GM18499 (cell line): ENCODE measurements around the gene COPA.
A peak's percentile ranks its signal among the peaks of the same experiment; 100 is the strongest.

ENCODE experiments used
- ATAC-seq: cut with Tn5 transposase; IDR thresholded peaks from one replicate; pipeline ENCODE4 v1.9.1; 2021; ENCODE audit warnings: moderate number of reproducible peaks; ENCODE audit not compliant: insufficient read depth, unreplicated experiment

The COPA gene

GRCh38 chr1:160284220-160284781 is 58.7 kb downstream of the COPA start:
- no peak for ATAC-seq

GRCh38 chr1:160282807-160283206 is 60.2 kb downstream of the COPA start:
- no peak for ATAC-seq

DNA sequence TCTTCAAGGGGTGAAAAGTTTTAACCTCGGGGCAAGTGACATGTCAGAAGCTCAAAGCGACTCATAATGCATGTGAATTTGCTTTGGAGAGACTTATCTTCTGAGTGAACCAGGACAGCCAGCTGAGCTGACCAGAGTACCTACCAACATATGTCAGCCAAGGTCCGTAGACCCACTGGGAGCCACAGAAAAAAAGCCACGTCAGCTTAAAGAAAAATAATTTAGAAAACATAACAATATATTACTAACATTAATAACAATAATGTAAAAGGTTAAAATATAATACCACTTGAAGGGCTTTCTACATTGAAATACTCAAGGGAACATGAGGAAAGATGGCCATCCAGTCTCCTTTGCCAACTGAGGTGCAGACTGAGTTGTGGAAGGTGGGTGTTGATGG is 65.1 kb downstream of the COPA start:
- no peak for ATAC-seq

GRCh38 chr1:160277330-160277729 is 65.7 kb downstream of the COPA start:
- no peak for ATAC-seq

GRCh38 chr1:160271025-160271424 is 72.0 kb downstream of the COPA start:
- no peak for ATAC-seq

DNA sequence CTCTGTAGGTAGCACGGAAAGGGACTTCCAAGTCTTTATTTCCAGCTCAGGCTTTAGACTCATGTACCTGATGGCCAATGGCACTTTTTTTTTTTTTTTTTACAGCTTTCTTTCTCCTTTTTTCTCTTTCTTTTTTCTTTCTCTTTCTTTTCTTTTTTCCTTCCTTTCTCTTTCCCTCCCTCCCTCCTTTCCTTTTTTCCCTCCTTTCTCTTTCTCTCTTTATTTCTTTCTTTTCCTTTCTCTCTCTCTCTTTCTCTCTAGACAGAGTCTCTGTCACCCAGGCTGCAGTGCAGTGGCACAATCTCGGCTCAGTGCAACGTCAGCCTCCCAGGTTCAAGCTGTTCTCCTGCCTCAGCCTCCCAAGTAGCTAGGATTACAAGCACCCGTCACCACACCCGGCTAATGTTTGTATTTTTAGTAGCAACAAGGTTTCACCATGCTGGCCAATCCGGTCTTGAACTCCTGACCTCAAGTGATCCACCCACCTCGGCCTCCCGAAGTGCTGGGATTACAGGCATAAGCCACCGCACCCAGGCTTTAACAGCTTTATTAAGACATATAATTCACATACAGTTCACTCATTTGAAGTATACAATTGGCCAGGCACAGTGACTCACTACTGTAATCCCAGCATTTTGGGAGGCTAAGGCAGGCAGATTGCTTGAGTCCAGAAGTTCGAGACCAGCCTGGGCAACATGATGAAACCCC is 75.6 kb downstream of the COPA start:
- no peak for ATAC-seq

- no peak for ATAC-seq
Observed at GRCh38 chr1:160264795-160265307, 78.2 kb downstream of the COPA start.

DNA sequence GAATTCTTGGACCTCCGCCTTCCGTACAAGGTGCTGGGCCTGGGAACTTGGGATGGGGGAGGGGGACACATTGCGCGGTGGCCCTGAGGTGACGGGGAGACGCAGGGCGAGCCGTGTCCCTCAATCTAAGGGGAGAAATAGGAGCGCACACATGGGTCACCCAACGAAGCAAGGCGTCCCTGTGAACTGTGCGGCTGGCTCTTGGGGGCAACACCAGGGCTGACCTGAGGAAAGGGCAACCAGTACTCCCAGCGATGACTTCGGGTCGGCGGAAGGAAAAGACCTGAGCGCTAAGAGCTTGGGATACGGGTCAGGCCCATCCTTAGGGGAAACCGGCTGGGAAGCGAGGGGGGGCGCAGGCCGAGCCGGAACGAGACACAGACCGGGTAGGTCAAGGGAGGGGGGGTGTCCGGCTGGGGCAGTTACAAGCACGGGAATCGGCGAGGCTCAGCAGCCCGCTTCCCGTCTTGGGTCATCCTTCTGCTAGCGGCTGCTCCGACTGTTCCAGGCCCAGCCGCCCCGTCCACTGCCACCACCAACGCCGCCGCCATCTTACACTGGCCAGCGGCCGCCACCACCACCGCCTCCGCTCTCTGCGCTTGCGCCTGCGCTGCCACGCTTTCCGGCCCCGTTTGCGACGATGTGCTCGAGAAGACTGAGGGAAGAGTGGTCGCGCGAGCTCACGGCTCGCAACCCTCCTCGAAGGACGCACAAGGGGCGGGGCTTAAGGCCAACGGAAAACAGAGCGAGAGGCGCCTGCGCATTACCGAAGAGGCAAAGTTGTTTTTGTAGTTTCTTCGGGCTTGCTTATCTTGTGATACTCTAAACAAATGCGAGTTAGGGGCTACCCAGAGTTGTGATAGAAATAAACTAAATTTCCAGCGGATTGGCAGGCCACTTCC is 80.9 kb downstream of the COPA start, which contains the start of gene DCAF8:
Gene DCAF8, minus strand, starts transcription at position 657 of the 902 bp plus-strand sequence. CDS start 18,541 bp downstream, outside the sequence.
- peak; percentile 39 for ATAC-seq

GRCh38 chr1:160261556-160261892 is 81.5 kb downstream of the COPA start:
- ATAC-seq, result no peak

DNA sequence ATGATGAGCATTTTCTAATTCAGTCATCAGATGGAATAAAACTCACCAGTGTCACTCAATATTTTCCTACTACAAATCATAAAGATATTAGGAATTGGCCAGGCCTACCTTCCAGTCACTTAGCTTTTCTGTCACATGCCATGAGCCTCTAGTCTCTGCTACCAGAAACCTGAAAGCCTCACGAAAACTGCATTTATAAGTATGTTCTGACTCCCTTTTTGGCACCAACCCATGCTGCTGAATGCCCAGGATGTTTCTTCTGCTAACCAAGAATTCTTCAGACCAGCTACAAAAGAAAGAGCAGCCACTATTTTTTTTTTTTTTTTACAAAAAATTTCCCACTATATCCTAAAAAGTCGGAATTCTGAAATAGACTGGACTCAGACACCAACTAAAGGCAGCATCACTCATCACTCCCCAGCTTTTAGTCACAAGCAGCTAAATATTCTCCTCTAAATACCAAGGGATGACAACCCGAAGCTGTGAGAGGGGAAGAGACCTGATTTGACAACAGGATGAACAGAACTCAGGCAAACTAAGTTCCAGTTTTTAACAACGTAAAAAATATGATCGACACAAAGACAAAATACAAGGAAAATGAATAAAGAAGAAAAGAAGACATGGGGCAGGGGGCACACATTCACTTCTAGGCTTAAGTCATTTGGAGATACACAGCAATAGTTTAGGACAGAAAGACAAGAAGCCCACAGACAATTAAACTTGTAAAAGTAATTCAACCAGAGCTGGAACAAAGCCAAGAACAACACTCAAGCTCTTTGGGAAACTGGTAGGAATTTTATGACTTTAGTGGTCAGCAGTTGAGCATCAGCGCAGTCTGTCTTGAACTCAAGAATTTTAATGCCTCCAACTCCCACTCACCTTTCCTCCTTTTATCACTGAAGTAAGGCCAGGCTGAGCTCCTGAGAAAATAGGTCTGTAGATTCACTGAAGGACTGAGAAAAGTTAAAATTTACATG is 82.4 kb downstream of the COPA start:
- ATAC-seq, result no peak

GRCh38 chr1:160258177-160258798 is 84.8 kb downstream of the COPA start:
- ATAC-seq, result no peak

GRCh38 chr1:160257411-160258015 is 85.5 kb downstream of the COPA start:
- no peak for ATAC-seq

- ATAC-seq, result no peak
Observed at GRCh38 chr1:160256396-160257046, 86.5 kb downstream of the COPA start.

- no peak for ATAC-seq
Observed at GRCh38 chr1:160255781-160256300, 87.2 kb downstream of the COPA start.

- ATAC-seq, result no peak
Observed at GRCh38 chr1:160251687-160252526, 91.1 kb downstream of the COPA start.

GRCh38 chr1:160251011-160251410 is 92.0 kb downstream of the COPA start:
- no peak for ATAC-seq

DNA sequence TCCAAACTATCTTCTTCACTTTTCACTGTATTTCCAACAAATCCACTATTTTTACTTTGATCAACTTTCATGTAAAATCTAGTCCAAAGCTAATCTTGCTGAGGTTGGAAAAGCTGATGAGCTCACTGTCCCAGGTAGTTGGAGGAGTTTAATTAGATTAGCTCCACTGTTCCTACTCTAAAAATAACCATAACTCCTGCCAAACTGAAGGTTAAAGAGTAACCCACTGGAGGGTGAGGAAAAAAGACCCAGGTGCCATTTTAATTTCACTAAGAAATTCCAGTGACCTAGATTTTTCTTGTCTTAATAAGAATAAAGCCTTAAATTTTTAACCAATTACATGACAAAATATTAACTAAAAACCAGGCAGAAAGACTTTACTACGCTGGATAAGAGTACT is 96.0 kb downstream of the COPA start:
- no peak for ATAC-seq
